ENCODE measurements around the gene DSPP. TPM values are rescaled to one million over a fixed set of nuclear protein-coding genes. Genes with fewer than 3 reads are reported as not detected.

Gene DSPP
- total RNA-seq, 1 experiment from 2014 or later, result not detected

DNA sequence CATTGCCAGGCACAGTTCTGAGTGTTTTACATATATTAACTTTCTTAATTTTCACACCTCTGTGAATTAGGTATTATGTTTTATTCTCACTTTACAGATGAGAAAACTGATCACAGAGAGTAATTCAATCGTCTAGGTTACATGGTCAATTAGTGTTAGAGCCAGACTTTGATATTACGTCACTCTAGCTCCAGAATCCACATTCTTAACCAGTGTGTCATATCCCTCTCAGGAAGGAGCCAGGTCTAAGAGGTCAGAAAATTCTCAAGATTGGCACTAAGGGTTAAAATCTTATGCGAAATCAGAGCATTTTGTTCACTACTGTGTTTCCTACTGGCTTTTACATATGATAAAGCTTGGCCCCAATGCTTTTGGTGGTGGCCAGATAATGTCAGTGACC lies 49.2 kb downstream of the DSPP start:
- Histone ChIP-seq H3K9me3 (ENCODE audit: control insufficient read depth, insufficient read depth, low read depth, low read length) (no peaks in the 10 kb centered on the region), H3K27me3 (ENCODE audit: control insufficient read depth, insufficient read depth, low read length) (no peaks in the 10 kb centered on the region), H3K4me1 (ENCODE audit: control insufficient read depth, insufficient read depth, low read length) (no peaks in the 10 kb centered on the region), H3K4me3 (ENCODE audit: low read depth in 2 of 2, low read length in 2 of 2) (no peak overlapping the region), H3K27ac (ENCODE audit: low read length) (no peak overlapping the region), H3K36me3 (ENCODE audit: control insufficient read depth, insufficient read depth, low read length) (no peaks in the 10 kb centered on the region)
- ATAC-seq (no peak), DNase-seq (ENCODE audit: low read depth, low spot score) (no peak)
- CTCF ChIA-PET, result no interaction called here
- no TSS peak for BruUV-seq (replicated peaks)
- no peak for TF ChIP-seq TCF7L2 (IDR thresholded peaks at IDR 0.05; ENCODE audit: low read depth, low read length)
- no peak for TF ChIP-seq POLR2AphosphoS5 (IDR thresholded peaks at IDR 0.05; ENCODE audit: low read depth, low read length)
- no peak for TF ChIP-seq REST (IDR thresholded peaks at IDR 0.05; ENCODE audit: insufficient read depth in 1 of 2, low read depth in 2 of 2, low read length in 1 of 2)
- POLR2A ChIA-PET, result no interaction called here
- in situ Hi-C loops (cut with HindIII; ENCODE audit: low pct_unique_long_range_greater_than_20kb, low sequenced_read_pairs) (no loop called here), intact Hi-C loops (cut with micrococcal nuclease; ENCODE audit: unreplicated experiment) (no loop called here)

DNA sequence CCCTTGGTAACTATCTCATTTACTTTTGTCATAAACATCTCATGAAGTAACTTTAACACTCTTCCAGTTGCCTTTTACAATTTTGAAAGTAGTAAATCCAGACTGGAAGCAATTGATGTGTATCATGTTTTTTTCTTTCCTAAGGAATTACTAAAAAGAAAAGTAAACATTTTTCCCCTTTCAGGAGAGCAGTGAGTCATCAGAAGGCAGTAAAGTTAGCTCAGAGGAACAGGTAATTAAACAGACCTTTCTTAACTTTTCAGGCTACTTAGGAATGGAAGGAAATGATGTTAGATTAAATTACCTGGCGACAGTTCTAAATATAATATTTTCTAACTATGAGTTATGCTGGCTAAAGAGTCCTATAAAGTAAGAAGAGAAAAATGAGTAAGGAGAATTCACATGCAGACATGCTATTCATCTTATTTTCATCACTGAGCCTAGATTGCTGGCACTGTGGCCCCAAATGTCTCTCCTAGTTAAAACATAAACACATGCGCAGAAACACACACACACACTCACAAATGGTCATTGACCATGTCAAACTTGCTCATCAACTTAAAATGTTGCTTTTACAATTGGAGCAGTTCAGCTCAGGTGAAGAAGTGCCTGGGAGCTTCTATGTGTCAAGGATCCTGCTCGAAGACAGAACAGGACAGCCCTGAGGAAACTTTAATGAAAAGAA lies 51.1 kb downstream of the DSPP start:
- BruUV-seq (replicated peaks), result no TSS peak
- DNase-seq (ENCODE audit: low read depth, low spot score), result no peak
- H3K27me3 ChIP-seq (ENCODE audit: control insufficient read depth, insufficient read depth, low read length), result no peaks in the 10 kb centered on the region
- POLR2A ChIA-PET, result no interaction called here
- H3K4me3 ChIP-seq (ENCODE audit: low read depth in 2 of 2, low read length in 2 of 2), result no peak overlapping the region
- no peak for ATAC-seq
- intact Hi-C loops (cut with micrococcal nuclease; ENCODE audit: unreplicated experiment), result no loop called here
- H3K27ac ChIP-seq (ENCODE audit: low read length), result no peak overlapping the region
- in situ Hi-C loops (cut with HindIII; ENCODE audit: low pct_unique_long_range_greater_than_20kb, low sequenced_read_pairs), result no loop called here
- H3K9me3 ChIP-seq (ENCODE audit: control insufficient read depth, insufficient read depth, low read depth, low read length), result no peaks in the 10 kb centered on the region
- no peaks in the 10 kb centered on the region for H3K4me1 ChIP-seq (ENCODE audit: control insufficient read depth, insufficient read depth, low read length)
- TF ChIP-seq TCF7L2 (IDR thresholded peaks at IDR 0.05; ENCODE audit: low read depth, low read length), result no peak
- no peak for TF ChIP-seq REST (IDR thresholded peaks at IDR 0.05; ENCODE audit: insufficient read depth in 1 of 2, low read depth in 2 of 2, low read length in 1 of 2)
- TF ChIP-seq CTCF (IDR thresholded peaks at IDR 0.05), result no peak
- no peak for TF ChIP-seq SIN3A (IDR thresholded peaks at IDR 0.05; ENCODE audit: borderline replicate concordance, insufficient read depth, low read depth, low read length)
- no peak for TF ChIP-seq POLR2AphosphoS5 (IDR thresholded peaks at IDR 0.05; ENCODE audit: low read depth, low read length)
- CTCF ChIA-PET, result no interaction called here
- no peaks in the 10 kb centered on the region for H3K36me3 ChIP-seq (ENCODE audit: control insufficient read depth, insufficient read depth, low read length)
